Measurements from ENCODE around the gene ABLIM3. TPM values are rescaled to one million over a fixed set of nuclear protein-coding genes. Genes with fewer than 3 reads are reported as not detected.

The ABLIM3 gene
- total RNA-seq, 1 experiment from 2014 or later: 12.9 TPM

DNA sequence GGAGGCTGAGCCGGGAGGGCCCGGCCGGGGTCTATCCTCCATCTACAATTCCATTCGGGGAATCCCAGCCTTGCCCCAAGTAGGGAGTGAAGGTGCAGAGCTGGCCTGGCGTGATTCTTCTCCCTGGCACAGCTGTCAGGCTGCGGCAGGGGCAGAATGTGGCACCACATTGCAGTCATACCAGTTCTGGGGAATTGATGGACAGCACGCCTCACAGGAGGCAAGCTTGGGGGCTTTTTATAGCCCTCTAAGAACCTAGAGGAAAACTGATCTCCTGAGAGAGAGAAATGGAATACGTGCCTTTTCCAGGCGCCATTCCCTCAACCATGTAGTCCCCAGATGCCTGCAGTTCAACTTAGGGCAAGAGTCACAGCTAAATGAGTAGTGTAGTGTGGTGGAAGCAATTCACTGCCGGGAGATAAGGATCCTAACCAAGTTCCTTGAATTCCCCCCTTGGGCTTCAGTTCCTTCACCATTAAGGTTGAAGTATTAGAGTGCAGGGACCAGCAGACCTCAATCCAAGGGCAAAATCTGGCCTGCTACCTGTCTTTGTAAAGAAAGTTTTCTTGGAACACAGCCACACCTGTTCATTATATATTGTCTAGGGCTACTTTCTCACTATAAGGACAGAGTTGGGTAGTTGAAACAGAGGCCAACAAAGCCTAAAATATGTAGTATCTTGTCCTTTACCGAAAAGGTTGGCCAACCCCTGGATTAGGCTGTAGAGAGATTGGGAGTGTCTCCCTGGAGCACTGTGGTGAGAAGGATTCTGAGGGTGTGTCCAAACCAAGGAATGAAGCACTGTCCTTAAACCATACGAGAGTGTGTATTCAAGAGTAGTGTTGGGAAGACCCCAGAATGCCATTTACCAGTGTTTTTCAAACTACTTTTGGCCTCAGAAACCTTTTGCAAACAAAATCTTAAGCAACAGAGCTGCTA is 141.0 kb downstream of the ABLIM3 start:
- ChIA-PET CTCF (no interaction called here), POLR2A (no interaction called here)
- Histone ChIP-seq H3K4me1 (ENCODE audit: control insufficient read depth, insufficient read depth, low read length) (no peaks in the 10 kb centered on the region), H3K27ac (ENCODE audit: low read length) (no peak overlapping the region), H3K4me3 (ENCODE audit: low read depth in 2 of 2, low read length in 2 of 2) (no peak overlapping the region), H3K9me3 (ENCODE audit: control insufficient read depth, insufficient read depth, low read depth, low read length) (no peaks in the 10 kb centered on the region), H3K36me3 (ENCODE audit: control insufficient read depth, insufficient read depth, low read length) (no peaks in the 10 kb centered on the region), H3K27me3 (ENCODE audit: control insufficient read depth, insufficient read depth, low read length) (no peaks in the 10 kb centered on the region)
- BruUV-seq (replicated peaks): no TSS peak
- in situ Hi-C loops (cut with HindIII; ENCODE audit: low pct_unique_long_range_greater_than_20kb, low sequenced_read_pairs) (no loop called here), intact Hi-C loops (cut with micrococcal nuclease; ENCODE audit: unreplicated experiment) (no loop called here)
- DNase-seq (ENCODE audit: low read depth, low spot score): no peak
- no peak for ATAC-seq
- TF ChIP-seq POLR2AphosphoS5 (IDR thresholded peaks at IDR 0.05; ENCODE audit: low read depth, low read length) (no peak), TCF7L2 (IDR thresholded peaks at IDR 0.05; ENCODE audit: low read depth, low read length) (no peak), SIN3A (IDR thresholded peaks at IDR 0.05; ENCODE audit: borderline replicate concordance, insufficient read depth, low read depth, low read length) (no peak)
- TF ChIP-seq, protein P1, sequence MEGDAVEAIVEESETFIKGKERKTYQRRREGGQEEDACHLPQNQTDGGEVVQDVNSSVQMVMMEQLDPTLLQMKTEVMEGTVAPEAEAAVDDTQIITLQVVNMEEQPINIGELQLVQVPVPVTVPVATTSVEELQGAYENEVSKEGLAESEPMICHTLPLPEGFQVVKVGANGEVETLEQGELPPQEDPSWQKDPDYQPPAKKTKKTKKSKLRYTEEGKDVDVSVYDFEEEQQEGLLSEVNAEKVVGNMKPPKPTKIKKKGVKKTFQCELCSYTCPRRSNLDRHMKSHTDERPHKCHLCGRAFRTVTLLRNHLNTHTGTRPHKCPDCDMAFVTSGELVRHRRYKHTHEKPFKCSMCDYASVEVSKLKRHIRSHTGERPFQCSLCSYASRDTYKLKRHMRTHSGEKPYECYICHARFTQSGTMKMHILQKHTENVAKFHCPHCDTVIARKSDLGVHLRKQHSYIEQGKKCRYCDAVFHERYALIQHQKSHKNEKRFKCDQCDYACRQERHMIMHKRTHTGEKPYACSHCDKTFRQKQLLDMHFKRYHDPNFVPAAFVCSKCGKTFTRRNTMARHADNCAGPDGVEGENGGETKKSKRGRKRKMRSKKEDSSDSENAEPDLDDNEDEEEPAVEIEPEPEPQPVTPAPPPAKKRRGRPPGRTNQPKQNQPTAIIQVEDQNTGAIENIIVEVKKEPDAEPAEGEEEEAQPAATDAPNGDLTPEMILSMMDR (IDR thresholded peaks at IDR 0.05): no peak
- TF ChIP-seq, protein P2, sequence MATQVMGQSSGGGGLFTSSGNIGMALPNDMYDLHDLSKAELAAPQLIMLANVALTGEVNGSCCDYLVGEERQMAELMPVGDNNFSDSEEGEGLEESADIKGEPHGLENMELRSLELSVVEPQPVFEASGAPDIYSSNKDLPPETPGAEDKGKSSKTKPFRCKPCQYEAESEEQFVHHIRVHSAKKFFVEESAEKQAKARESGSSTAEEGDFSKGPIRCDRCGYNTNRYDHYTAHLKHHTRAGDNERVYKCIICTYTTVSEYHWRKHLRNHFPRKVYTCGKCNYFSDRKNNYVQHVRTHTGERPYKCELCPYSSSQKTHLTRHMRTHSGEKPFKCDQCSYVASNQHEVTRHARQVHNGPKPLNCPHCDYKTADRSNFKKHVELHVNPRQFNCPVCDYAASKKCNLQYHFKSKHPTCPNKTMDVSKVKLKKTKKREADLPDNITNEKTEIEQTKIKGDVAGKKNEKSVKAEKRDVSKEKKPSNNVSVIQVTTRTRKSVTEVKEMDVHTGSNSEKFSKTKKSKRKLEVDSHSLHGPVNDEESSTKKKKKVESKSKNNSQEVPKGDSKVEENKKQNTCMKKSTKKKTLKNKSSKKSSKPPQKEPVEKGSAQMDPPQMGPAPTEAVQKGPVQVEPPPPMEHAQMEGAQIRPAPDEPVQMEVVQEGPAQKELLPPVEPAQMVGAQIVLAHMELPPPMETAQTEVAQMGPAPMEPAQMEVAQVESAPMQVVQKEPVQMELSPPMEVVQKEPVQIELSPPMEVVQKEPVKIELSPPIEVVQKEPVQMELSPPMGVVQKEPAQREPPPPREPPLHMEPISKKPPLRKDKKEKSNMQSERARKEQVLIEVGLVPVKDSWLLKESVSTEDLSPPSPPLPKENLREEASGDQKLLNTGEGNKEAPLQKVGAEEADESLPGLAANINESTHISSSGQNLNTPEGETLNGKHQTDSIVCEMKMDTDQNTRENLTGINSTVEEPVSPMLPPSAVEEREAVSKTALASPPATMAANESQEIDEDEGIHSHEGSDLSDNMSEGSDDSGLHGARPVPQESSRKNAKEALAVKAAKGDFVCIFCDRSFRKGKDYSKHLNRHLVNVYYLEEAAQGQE (IDR thresholded peaks at IDR 0.05; ENCODE audit: insufficient read depth in 1 of 2, low read depth in 2 of 2, low read length in 1 of 2): no peak

- no peaks in the 10 kb centered on the region for H3K9me3 ChIP-seq (ENCODE audit: control insufficient read depth, insufficient read depth, low read depth, low read length)
- CTCF ChIA-PET: no interaction called here
- TF ChIP-seq, protein P1 (IDR thresholded peaks at IDR 0.05): no peak
- TF ChIP-seq POLR2AphosphoS5 (IDR thresholded peaks at IDR 0.05; ENCODE audit: low read depth, low read length) (no peak), TCF7L2 (IDR thresholded peaks at IDR 0.05; ENCODE audit: low read depth, low read length) (no peak), SIN3A (IDR thresholded peaks at IDR 0.05; ENCODE audit: borderline replicate concordance, insufficient read depth, low read depth, low read length) (no peak)
- TF ChIP-seq, protein P2 (IDR thresholded peaks at IDR 0.05; ENCODE audit: insufficient read depth in 1 of 2, low read depth in 2 of 2, low read length in 1 of 2): no peak
These were observed 141.7 kb downstream of the ABLIM3 start for GRCh38 chr5:149282966-149283332.

More at GRCh38 chr5:149282966-149283332, 141.7 kb downstream of the ABLIM3 start:
- Histone ChIP-seq H3K36me3 (ENCODE audit: control insufficient read depth, insufficient read depth, low read length) (no peaks in the 10 kb centered on the region), H3K4me3 (ENCODE audit: low read depth in 2 of 2, low read length in 2 of 2) (no peak overlapping the region), H3K27me3 (ENCODE audit: control insufficient read depth, insufficient read depth, low read length) (no peaks in the 10 kb centered on the region), H3K27ac (ENCODE audit: low read length) (no peak overlapping the region), H3K4me1 (ENCODE audit: control insufficient read depth, insufficient read depth, low read length) (no peaks in the 10 kb centered on the region)
- intact Hi-C loops (cut with micrococcal nuclease; ENCODE audit: unreplicated experiment): no loop called here
- POLR2A ChIA-PET: no interaction called here
- ATAC-seq: no peak
- in situ Hi-C loops (cut with HindIII; ENCODE audit: low pct_unique_long_range_greater_than_20kb, low sequenced_read_pairs): no loop called here
- no TSS peak for BruUV-seq (replicated peaks)
- no peak for DNase-seq (ENCODE audit: low read depth, low spot score)

Measured in Panc1 (cell line).